ENCODE measurements around the gene FGF21.

Gene FGF21

GRCh38 chr19:48755787-48756186 lies 463 bp downstream of the FGF21 start:
- Histone ChIP-seq H3K27ac (no peak overlapping the region), H3K27me3 (peaks cover 71% of the 10 kb centered on the region), H3K4me1 (ENCODE audit: control insufficient read depth in 1 of 2, insufficient read depth in 1 of 2, low read depth in 1 of 2, low read length in 1 of 2) (peaks cover 4 to 6% of the 10 kb centered on the region in 2 experiments), H3K9me3 (no peaks in the 10 kb centered on the region), H3K36me3 (no peaks in the 10 kb centered on the region), H3K4me3 (ENCODE audit: low read depth in 1 of 2, low read length in 1 of 2) (no peak overlapping the region)
- no peak for TF ChIP-seq CTCF (IDR thresholded peaks at IDR 0.05)

- Histone ChIP-seq H3K27me3 (peaks cover 71% of the 10 kb centered on the region), H3K4me1 (ENCODE audit: control insufficient read depth in 1 of 2, insufficient read depth in 1 of 2, low read depth in 1 of 2, low read length in 1 of 2) (peaks cover 4 to 6% of the 10 kb centered on the region in 2 experiments), H3K27ac (no peak overlapping the region), H3K4me3 (ENCODE audit: low read depth in 1 of 2, low read length in 1 of 2) (no peak overlapping the region), H3K36me3 (no peaks in the 10 kb centered on the region), H3K9me3 (no peaks in the 10 kb centered on the region)
- TF ChIP-seq CTCF (IDR thresholded peaks at IDR 0.05): no peak
These were observed 888 bp downstream of the FGF21 start for GRCh38 chr19:48756212-48756611.

GRCh38 chr19:48756686-48757085 lies 1.4 kb downstream of the FGF21 start:
- peaks cover 4 to 6% of the 10 kb centered on the region in 2 experiments for H3K4me1 ChIP-seq (ENCODE audit: control insufficient read depth in 1 of 2, insufficient read depth in 1 of 2, low read depth in 1 of 2, low read length in 1 of 2)
- peaks cover 71% of the 10 kb centered on the region for H3K27me3 ChIP-seq
- H3K36me3 ChIP-seq: no peaks in the 10 kb centered on the region
- no peaks in the 10 kb centered on the region for H3K9me3 ChIP-seq
- no peak overlapping the region for H3K27ac ChIP-seq
- TF ChIP-seq CTCF (IDR thresholded peaks at IDR 0.05): no peak
- no peak overlapping the region for H3K4me3 ChIP-seq (ENCODE audit: low read depth in 1 of 2, low read length in 1 of 2)

GRCh38 chr19:48757089-48757675 lies 1.9 kb downstream of the FGF21 start:
- Histone ChIP-seq H3K36me3 (no peaks in the 10 kb centered on the region), H3K4me1 (ENCODE audit: control insufficient read depth in 1 of 2, insufficient read depth in 1 of 2, low read depth in 1 of 2, low read length in 1 of 2) (peaks cover 4 to 6% of the 10 kb centered on the region in 2 experiments), H3K27me3 (peaks cover 71% of the 10 kb centered on the region), H3K4me3 (ENCODE audit: low read depth in 1 of 2, low read length in 1 of 2) (no peak overlapping the region), H3K27ac (no peak overlapping the region), H3K9me3 (no peaks in the 10 kb centered on the region)
- no peak for TF ChIP-seq CTCF (IDR thresholded peaks at IDR 0.05)

GRCh38 chr19:48757741-48758144 lies 2.4 kb downstream of the FGF21 start:
- H3K4me3 ChIP-seq (ENCODE audit: low read depth in 1 of 2, low read length in 1 of 2): no peak overlapping the region
- no peak for TF ChIP-seq CTCF (IDR thresholded peaks at IDR 0.05)
- H3K36me3 ChIP-seq: no peaks in the 10 kb centered on the region
- no peak overlapping the region for H3K27ac ChIP-seq
- H3K27me3 ChIP-seq: peaks cover 71% of the 10 kb centered on the region
- peaks cover 4 to 6% of the 10 kb centered on the region in 2 experiments for H3K4me1 ChIP-seq (ENCODE audit: control insufficient read depth in 1 of 2, insufficient read depth in 1 of 2, low read depth in 1 of 2, low read length in 1 of 2)
- no peaks in the 10 kb centered on the region for H3K9me3 ChIP-seq

Measured in neutrophil (primary cell).